ENCODE data around the gene ATCAY.

ATCAY gene

GRCh38 chr19:3833578-3834348 lies 46.7 kb upstream of the ATCAY start:
- Histone ChIP-seq H3K4me2 (ENCODE audit: low read length) (no peak overlapping the region), H3K27ac (ENCODE audit: low read depth, low read length) (no peak overlapping the region)
- TF ChIP-seq EZH2phosphoT487 (IDR thresholded peaks at IDR 0.05; ENCODE audit: borderline replicate concordance, low read length) (no peak), CTCF (IDR thresholded peaks at IDR 0.05; ENCODE audit: low read depth, low read length, poor library complexity, severe bottlenecking) (no peak)

GRCh38 chr19:3834349-3835054 lies 46.0 kb upstream of the ATCAY start:
- Histone ChIP-seq H3K9me3 (ENCODE audit: control insufficient read depth, insufficient read depth, low read length) (peaks cover 12% of the 10 kb centered on the region; the same call in 1 of the 2 replicates), H3K79me2 (ENCODE audit: control insufficient read depth, low read length) (no peaks in the 10 kb centered on the region), H3F3A (ENCODE audit: control insufficient read depth, insufficient read depth) (peaks cover 4% of the 10 kb centered on the region; the same call in 1 of the 2 replicates), H3K27ac (ENCODE audit: low read depth, low read length) (no peak overlapping the region), H3K36me3 (ENCODE audit: control insufficient read depth, low read length) (no peaks in the 10 kb centered on the region), H3K27me3 (ENCODE audit: control insufficient read depth, low read length) (no peaks in the 10 kb centered on the region), H3K4me2 (ENCODE audit: low read length) (no peak overlapping the region), H3K9me2 (replicated peaks; ENCODE audit: control insufficient read depth, low read length) (no peaks in the 10 kb centered on the region), H3K4me1 (ENCODE audit: control insufficient read depth, low read length) (no peaks in the 10 kb centered on the region), H3K4me3 (ENCODE audit: low read length) (no peak overlapping the region), H4K20me1 (ENCODE audit: control insufficient read depth, insufficient read depth, low read depth, low read length) (no peaks in the 10 kb centered on the region)
- TF ChIP-seq EZH2phosphoT487 (IDR thresholded peaks at IDR 0.05; ENCODE audit: borderline replicate concordance, low read length) (no peak), CTCF (IDR thresholded peaks at IDR 0.05; ENCODE audit: low read depth, low read length, poor library complexity, severe bottlenecking) (no peak)

More at GRCh38 chr19:3833578-3834348, 46.7 kb upstream of the ATCAY start:
- H3K4me1 ChIP-seq (ENCODE audit: control insufficient read depth, low read length): no peaks in the 10 kb centered on the region
- no peaks in the 10 kb centered on the region for H3K79me2 ChIP-seq (ENCODE audit: control insufficient read depth, low read length)
- no peaks in the 10 kb centered on the region for H3K9me2 ChIP-seq (replicated peaks; ENCODE audit: control insufficient read depth, low read length)
- H4K20me1 ChIP-seq (ENCODE audit: control insufficient read depth, insufficient read depth, low read depth, low read length): no peaks in the 10 kb centered on the region
- H3K9me3 ChIP-seq (ENCODE audit: control insufficient read depth, insufficient read depth, low read length): peaks cover 12% of the 10 kb centered on the region; the same call in 1 of the 2 replicates
- H3K4me3 ChIP-seq (ENCODE audit: low read length): no peak overlapping the region
- H3K36me3 ChIP-seq (ENCODE audit: control insufficient read depth, low read length): no peaks in the 10 kb centered on the region
- peaks cover 4% of the 10 kb centered on the region; the same call in 1 of the 2 replicates for H3F3A ChIP-seq (ENCODE audit: control insufficient read depth, insufficient read depth)
- H3K27me3 ChIP-seq (ENCODE audit: control insufficient read depth, low read length): no peaks in the 10 kb centered on the region

- Histone ChIP-seq H3K9me3 (ENCODE audit: control insufficient read depth, insufficient read depth, low read length) (peaks cover 12% of the 10 kb centered on the region; the same call in 1 of the 2 replicates), H3K79me2 (ENCODE audit: control insufficient read depth, low read length) (no peaks in the 10 kb centered on the region), H3K27ac (ENCODE audit: low read depth, low read length) (no peak overlapping the region), H3F3A (ENCODE audit: control insufficient read depth, insufficient read depth) (peaks cover 4% of the 10 kb centered on the region; the same call in 1 of the 2 replicates), H3K4me3 (ENCODE audit: low read length) (no peak overlapping the region), H3K4me1 (ENCODE audit: control insufficient read depth, low read length) (no peaks in the 10 kb centered on the region), H3K4me2 (ENCODE audit: low read length) (no peak overlapping the region), H3K9me2 (replicated peaks; ENCODE audit: control insufficient read depth, low read length) (no peaks in the 10 kb centered on the region), H3K36me3 (ENCODE audit: control insufficient read depth, low read length) (no peaks in the 10 kb centered on the region), H3K27me3 (ENCODE audit: control insufficient read depth, low read length) (no peaks in the 10 kb centered on the region), H4K20me1 (ENCODE audit: control insufficient read depth, insufficient read depth, low read depth, low read length) (no peaks in the 10 kb centered on the region)
- TF ChIP-seq EZH2phosphoT487 (IDR thresholded peaks at IDR 0.05; ENCODE audit: borderline replicate concordance, low read length) (no peak), CTCF (IDR thresholded peaks at IDR 0.05; ENCODE audit: low read depth, low read length, poor library complexity, severe bottlenecking) (no peak)
Measured at GRCh38 chr19:3835055-3835435, 45.4 kb upstream of the ATCAY start.

Data from DOHH2 (cell line).